ENCODE measurements around the gene LRP1B.

- no peak for TF ChIP-seq CTCF (IDR thresholded peaks at IDR 0.05; ENCODE audit: low read length)
- TF ChIP-seq EZH2phosphoT487 (IDR thresholded peaks at IDR 0.05; ENCODE audit: low read length) = no peak
- no peak for TF ChIP-seq EZH2 (optimal IDR thresholded peaks at IDR 0.05; ENCODE audit: low read depth, low read length)
Observed at GRCh38 chr2:141455211-141455826, 675.5 kb downstream of the LRP1B start.
